Activated CD4-positive, alpha-beta T cell treated with anti-CD3 and anti-CD28 coated beads for 36 hours (primary cell): Measurements from ENCODE around the gene FAM110A. TPM values are rescaled to one million over a fixed set of nuclear protein-coding genes. Genes with fewer than 3 reads are reported as not detected.
A peak's percentile ranks its signal among the peaks of the same experiment; 100 is the strongest.
"Not testable (repeated sequence)": the region's sequence is repeated elsewhere in the genome, so short reads cannot be mapped to it uniquely, and the experiment has no call there.

Experiments
- ATAC-seq: fragments of 200-7000 bp; cut with Tn5 transposase; one replicate; pipeline ENCODE4 v1.10.0; 2021; ENCODE audit warnings: mild to moderate bottlenecking, moderate library complexity
- CTCF ChIA-PET: fragments of 350-600 bp; sonication (Branson Sonifier 250); formaldehyde crosslinking; loops from one replicate; lab custom pipeline; 2021; ENCODE audit warnings: antibody characterized with exemption; lab: Charles Lee
- POLR2A ChIA-PET: fragments of 350-600 bp; sonication (Branson Sonifier 250); formaldehyde crosslinking; loops from one replicate; lab custom pipeline; 2021; ENCODE audit warnings: antibody characterized with exemption, inconsistent platforms; lab: Charles Lee
- DNase-seq: peaks from one replicate; pipeline ENCODE4 v3.0.0-alpha.2; 2020
- H3K27ac Mint-ChIP-seq: one replicate; pipeline ENCODE4 v1.8.0; 2021; ENCODE audit warnings: mixed read lengths
- H3K27me3 Mint-ChIP-seq: one replicate; pipeline ENCODE4 v1.8.0; 2021; ENCODE audit warnings: mixed read lengths
- H3K36me3 Mint-ChIP-seq: one replicate; pipeline ENCODE4 v1.8.0; 2021; ENCODE audit warnings: low read depth, mixed read lengths
- H3K4me1 Mint-ChIP-seq: one replicate; pipeline ENCODE4 v1.8.0; 2021; ENCODE audit warnings: mixed read lengths
- H3K4me3 Mint-ChIP-seq: one replicate; pipeline ENCODE4 v1.8.0; 2021; ENCODE audit warnings: mild to moderate bottlenecking, moderate library complexity, mixed read lengths
- H3K9me3 Mint-ChIP-seq: one replicate; pipeline ENCODE4 v1.8.0; 2021; ENCODE audit warnings: low read depth, mixed read lengths
- intact Hi-C, 2 experiments: fragments of 100-400 bp; cut with DNase I in 1 of 2; cut with micrococcal nuclease in 1 of 2; formaldehyde crosslinking; loops; one replicate each; pipeline versions ENCODE4 v1.14.2 to v1.15.1; 2022 to 2024; cut with DNase I, micrococcal nuclease
- total RNA-seq, 2 experiments: library from RNA; stranded (reverse); gene quantifications; one replicate each; pipeline ENCODE4 v1.2.3, GENCODE V29; 2021

The FAM110A gene
- total RNA-seq, 2 experiments from 2014 or later: 15.5 TPM

DNA sequence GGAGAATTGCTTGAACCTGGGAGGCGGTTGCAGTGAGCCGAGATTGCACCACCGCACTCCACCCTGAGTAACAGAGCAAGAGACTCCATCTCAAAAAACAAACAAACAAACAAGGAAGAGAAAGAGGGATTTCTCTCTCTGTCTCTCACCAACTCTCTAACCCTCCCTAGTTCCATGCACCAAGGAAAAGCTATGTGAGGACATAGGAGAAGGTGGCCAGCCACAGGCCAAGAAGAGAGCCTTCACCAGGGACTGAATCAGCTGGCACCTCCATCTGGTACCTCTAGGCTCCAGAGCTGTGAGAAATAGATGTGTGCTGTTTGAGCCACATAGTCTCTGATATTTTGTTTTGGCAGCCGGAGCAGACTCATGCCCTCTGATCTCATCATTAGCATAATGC, 9.0 kb upstream of the FAM110A start:
- ChIA-PET POLR2A (no interaction called here), CTCF (interaction anchor here (0.9 to 1.5 kb wide), 2 partner anchors 14 to 283 kb away, joined by 3 read pairs; no protein-coding TSS in a partner anchor)
- no peaks in the 10 kb centered on the region for H3K9me3 Mint-ChIP-seq
- no peaks in the 10 kb centered on the region for H3K27me3 Mint-ChIP-seq
- intact Hi-C loops: no loop called here
- ATAC-seq (no peak), DNase-seq (no peak)
- no peak overlapping the region for H3K27ac Mint-ChIP-seq
- no peaks in the 10 kb centered on the region for H3K36me3 Mint-ChIP-seq
- no peaks in the 10 kb centered on the region for H3K4me1 Mint-ChIP-seq
- H3K4me3 Mint-ChIP-seq: no peak overlapping the region

DNA sequence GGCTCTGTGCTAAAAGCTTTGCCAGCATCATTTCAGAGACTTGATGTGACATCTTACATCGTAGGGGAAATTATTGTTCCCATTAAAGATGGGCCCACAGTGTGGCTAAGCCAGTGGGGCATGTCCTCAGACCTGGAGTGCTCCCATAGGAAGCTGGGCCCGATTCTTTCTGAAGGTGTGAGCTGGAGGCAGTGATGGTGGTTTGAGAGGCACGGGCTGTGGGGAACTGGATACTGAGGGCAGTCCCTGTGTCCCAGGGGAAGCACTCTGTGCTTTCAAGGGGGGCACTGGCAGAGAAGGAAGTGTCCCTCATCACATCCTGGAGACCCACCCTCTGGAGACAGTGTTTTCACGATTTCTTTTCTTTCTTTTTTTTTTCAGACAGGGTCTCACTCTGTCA, 8.6 kb upstream of the FAM110A start:
- no peak for ATAC-seq
- Mint-ChIP-seq H3K4me1 (no peaks in the 10 kb centered on the region), H3K27me3 (no peaks in the 10 kb centered on the region), H3K4me3 (no peak overlapping the region), H3K27ac (no peak overlapping the region), H3K36me3 (no peaks in the 10 kb centered on the region), H3K9me3 (no peaks in the 10 kb centered on the region)
- intact Hi-C loops: no loop called here
- ChIA-PET POLR2A (no interaction called here), CTCF (interaction anchor here (0.9 kb wide), 1 partner anchor 282 kb away, joined by 3 read pairs; no protein-coding TSS in a partner anchor)
- DNase-seq: no peak

DNA sequence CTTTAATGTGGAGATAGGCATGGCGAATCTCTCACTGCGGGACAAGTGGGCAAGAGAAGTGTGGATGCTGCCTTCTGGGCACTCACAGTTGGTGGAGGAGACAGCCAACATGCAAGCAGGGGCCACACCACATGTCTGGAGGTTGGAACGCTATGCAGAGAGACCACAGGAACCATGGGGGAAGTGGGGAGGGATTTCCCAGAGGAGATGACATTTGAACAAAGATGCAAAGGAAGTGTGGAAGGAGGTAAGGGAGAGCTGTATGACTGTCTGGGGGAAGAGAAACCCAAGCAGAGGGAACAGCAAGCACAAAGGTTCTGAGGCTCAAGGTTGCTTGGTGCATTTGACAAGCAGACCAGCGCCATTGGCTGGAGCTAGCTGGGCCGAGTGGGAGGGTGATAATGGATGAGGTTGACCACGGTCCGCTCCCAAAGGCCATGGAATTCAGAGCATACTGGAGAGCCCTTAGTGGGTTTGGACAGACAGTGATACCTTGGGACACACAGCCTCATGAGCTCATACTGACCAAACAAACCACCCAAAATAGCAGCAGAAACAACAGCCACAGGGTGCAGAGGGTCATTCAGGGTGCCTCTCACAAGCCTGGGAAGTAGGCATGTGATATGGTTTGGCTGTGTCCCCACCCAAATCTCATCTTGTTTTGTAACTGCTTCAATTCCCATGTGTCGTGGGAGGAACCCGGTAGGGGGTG, 7.6 kb upstream of the FAM110A start:
- DNase-seq (no peak), ATAC-seq (no peak)
- ChIA-PET POLR2A (interaction anchor here (0.6 kb wide), 1 partner anchor 500 kb away, joined by 3 read pairs; no protein-coding TSS in a partner anchor), CTCF (no interaction called here)
- Mint-ChIP-seq H3K4me3 (no peak overlapping the region), H3K27ac (no peak overlapping the region), H3K36me3 (no peaks in the 10 kb centered on the region), H3K9me3 (no peaks in the 10 kb centered on the region), H3K27me3 (no peaks in the 10 kb centered on the region), H3K4me1 (no peaks in the 10 kb centered on the region)
- intact Hi-C loops: no loop called here

DNA sequence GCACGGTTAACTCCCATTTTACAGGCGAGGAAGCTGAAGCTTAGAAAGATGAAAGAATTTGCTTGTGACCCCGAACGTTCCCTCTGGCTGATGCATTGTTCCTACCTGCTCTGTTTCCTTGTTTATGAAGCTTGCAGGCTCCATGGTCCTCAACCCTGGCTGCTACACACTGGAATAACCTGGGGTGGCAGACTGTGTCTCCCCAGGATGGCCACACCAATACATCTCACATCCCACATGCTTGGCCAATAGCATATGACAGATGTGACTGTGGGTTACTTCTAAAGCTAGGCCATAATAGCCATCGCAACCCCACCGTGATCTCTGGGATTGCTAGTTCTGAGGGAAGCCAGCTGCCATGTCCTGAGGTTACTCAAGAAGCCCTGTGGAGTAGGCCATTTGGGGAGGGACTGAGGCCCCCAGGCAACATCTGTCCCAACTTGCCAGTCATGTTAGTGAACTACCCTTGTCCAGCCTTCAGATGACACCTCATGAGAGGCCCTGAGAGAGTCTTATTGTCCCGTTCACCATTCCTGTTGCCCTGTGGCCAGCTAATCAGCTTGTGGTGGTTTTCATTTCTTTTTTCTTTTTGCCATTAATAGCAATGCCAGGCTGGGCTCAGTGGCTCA, 6.7 kb upstream of the FAM110A start:
- Mint-ChIP-seq H3K9me3 (no peaks in the 10 kb centered on the region), H3K4me1 (no peaks in the 10 kb centered on the region), H3K36me3 (no peaks in the 10 kb centered on the region), H3K4me3 (no peak overlapping the region), H3K27me3 (no peaks in the 10 kb centered on the region), H3K27ac (no peak overlapping the region)
- DNase-seq (no peak), ATAC-seq (no peak)
- CTCF ChIA-PET: interaction anchor here (1.2 kb wide), 1 partner anchor 129 kb away, joined by 3 read pairs; no protein-coding TSS in a partner anchor
- intact Hi-C loops: no loop called here
- POLR2A ChIA-PET: no interaction called here

DNA sequence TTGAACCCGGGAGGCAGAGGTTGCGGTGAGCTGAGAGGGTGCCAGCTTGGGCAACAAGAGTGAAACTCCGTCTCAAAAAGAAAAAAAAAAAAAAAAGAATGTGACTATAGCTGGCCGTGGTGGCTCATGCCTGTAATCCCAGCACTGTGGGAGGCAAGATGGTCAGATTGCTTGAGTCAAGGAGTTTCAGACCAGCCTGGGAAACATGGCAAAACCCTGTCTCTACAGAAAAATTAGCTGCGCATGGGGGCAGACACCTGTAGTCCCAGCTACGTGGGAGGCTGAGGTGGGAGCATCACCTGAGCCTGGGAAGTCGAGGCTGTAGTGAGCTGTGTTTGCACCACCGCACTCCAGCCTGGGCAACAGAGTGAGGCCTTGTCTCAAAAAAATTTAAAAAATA, 5.5 kb upstream of the FAM110A start:
- H3K27me3 Mint-ChIP-seq, DNase-seq, H3K4me3 Mint-ChIP-seq, H3K36me3 Mint-ChIP-seq, intact Hi-C loops, H3K9me3 Mint-ChIP-seq, H3K27ac Mint-ChIP-seq, H3K4me1 Mint-ChIP-seq, ATAC-seq: not testable (repeated sequence)
- ChIA-PET POLR2A (interaction anchor here (0.7 kb wide), 1 partner anchor 622 kb away, joined by 6 read pairs; no protein-coding TSS in a partner anchor), CTCF (interaction anchor here (0.7 to 1.2 kb wide), 2 partner anchors 128 to 293 kb away, joined by 3 read pairs; no protein-coding TSS in a partner anchor)

DNA sequence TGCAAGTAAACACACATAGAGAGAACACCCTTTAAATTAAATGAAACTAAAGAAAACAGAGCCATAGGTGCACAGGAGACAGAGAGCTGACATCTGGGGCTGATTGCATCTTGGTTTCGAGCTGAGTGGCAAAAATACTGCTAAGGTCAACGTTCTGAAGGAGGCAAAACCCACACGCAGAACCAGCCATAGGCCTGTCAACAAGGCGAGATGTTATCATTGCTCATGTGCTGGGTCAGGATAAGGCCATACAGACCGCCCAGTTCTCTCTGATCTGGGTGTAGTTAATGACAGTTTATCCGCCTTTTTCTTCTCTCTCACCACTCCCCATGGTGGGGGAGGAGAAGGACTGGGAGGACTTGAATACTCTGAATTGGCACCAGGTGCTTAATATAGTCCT, 4.5 kb upstream of the FAM110A start:
- Mint-ChIP-seq H3K4me3 (no peak overlapping the region), H3K36me3 (no peaks in the 10 kb centered on the region), H3K4me1 (peaks cover 4% of the 10 kb centered on the region), H3K27me3 (no peaks in the 10 kb centered on the region), H3K9me3 (no peaks in the 10 kb centered on the region), H3K27ac (no peak overlapping the region)
- DNase-seq (no peak), ATAC-seq (no peak)
- intact Hi-C loops: no loop called here
- POLR2A ChIA-PET: no interaction called here
- CTCF ChIA-PET: interaction anchor here (0.6 kb wide), 2 partner anchors 13 to 127 kb away, joined by 3 read pairs; no protein-coding TSS in a partner anchor

DNA sequence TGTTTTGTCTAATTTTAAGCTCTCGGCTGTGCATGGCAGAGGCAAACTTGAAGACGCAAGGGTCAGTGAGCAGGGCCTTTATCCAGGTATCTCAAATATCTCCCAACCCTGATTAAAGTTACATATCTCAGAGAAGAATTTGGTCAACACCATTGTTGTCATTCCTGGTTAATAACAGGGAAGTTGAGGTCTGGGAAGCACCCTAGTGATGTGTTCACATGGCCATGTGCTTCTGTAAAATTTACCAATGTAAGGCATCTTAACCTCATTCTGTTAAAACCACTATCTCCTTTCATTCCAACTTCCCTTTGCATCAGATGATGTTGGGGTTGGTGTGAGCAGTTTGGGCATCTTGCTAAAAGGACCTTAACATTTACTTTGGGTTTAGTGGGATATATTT, 4.0 kb upstream of the FAM110A start:
- Mint-ChIP-seq H3K27ac (no peak overlapping the region), H3K9me3 (no peaks in the 10 kb centered on the region), H3K27me3 (no peaks in the 10 kb centered on the region), H3K4me3 (no peak overlapping the region), H3K36me3 (no peaks in the 10 kb centered on the region), H3K4me1 (peaks cover 7% of the 10 kb centered on the region)
- POLR2A ChIA-PET: no interaction called here
- CTCF ChIA-PET: interaction anchor here (0.6 to 1.1 kb wide), 4 partner anchors 12 to 146 kb away, joined by 3 to 4 read pairs (median 3); no protein-coding TSS in a partner anchor
- intact Hi-C loops: no loop called here
- DNase-seq (no peak), ATAC-seq (no peak)

DNA sequence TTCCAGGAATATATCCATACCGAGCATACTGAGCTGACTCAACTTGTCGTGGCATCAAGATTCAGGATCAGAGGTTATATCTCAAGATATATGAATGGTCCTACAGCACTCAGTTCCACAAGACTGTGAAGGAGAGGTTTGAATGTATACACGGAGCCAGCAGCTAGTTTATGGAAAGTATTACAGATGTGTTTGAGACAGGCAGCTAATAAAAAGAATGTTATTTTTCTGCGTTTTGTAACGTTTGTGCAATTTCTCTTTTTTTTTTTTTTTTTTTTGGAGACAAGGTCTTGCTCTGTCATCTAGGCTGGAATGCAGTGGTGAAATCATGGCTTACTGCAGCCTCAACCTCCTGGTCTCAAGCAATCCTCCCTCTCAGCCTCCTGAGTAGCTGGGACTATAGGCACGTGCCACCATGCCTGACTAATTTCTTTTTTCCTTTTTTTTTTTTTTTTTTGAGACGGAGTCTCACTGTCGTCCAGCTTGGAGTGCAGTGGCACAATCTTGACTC, 3.4 kb upstream of the FAM110A start:
- Mint-ChIP-seq H3K27ac (no peak overlapping the region), H3K36me3 (no peaks in the 10 kb centered on the region), H3K9me3 (no peaks in the 10 kb centered on the region), H3K4me3 (no peak overlapping the region), H3K27me3 (no peaks in the 10 kb centered on the region), H3K4me1 (peaks cover 11% of the 10 kb centered on the region)
- DNase-seq: no peak
- ATAC-seq: no peak
- intact Hi-C loops: loop anchor here (5.0 to 10.0 kb wide), 6 partner anchors 52 to 835 kb away; partner anchors contain the start of genes CSNK2A1 (in 1 of the 2), FKBP1A (in 1 of the 2) and SOX12 (in 1 of the 2)
- CTCF ChIA-PET: interaction anchor here (0.6 to 1.7 kb wide), 4 partner anchors 12 to 184 kb away, joined by 3 to 7 read pairs (median 5); no protein-coding TSS in a partner anchor
- POLR2A ChIA-PET: no interaction called here

DNA sequence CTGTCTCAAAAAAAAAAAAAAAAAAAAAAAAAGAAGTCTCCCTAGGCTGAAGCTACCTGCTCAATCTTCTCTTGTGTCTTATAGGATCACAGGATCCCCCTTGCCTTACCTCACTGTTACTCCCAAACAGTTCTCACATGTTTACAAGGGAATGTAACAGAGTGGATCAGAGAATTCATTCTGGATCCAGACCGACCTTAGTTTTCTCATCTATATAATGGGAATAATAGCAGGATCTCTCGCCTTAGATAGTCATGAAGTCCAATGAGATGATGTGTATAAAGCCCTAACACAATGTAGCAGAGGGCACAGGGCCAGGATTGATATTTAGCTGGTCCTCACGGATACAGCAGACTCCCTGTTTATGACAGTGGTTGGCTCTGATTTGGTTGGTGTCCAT, 2.3 kb upstream of the FAM110A start:
- Mint-ChIP-seq H3K36me3 (peaks cover 3% of the 10 kb centered on the region), H3K9me3 (no peaks in the 10 kb centered on the region), H3K4me1 (peaks cover 20% of the 10 kb centered on the region), H3K4me3 (no peak overlapping the region), H3K27ac (no peak overlapping the region), H3K27me3 (no peaks in the 10 kb centered on the region)
- ChIA-PET POLR2A (no interaction called here), CTCF (interaction anchor here (0.7 to 1.7 kb wide), 3 partner anchors 13 to 125 kb away, joined by 3 to 6 read pairs (median 3); no protein-coding TSS in a partner anchor)
- no peak for DNase-seq
- intact Hi-C loops: loop anchor here (5.0 to 10.0 kb wide), 6 partner anchors 51 to 834 kb away; partner anchors contain the start of genes CSNK2A1 (in 1 of the 2), FKBP1A (in 1 of the 2) and SOX12 (in 1 of the 2)
- ATAC-seq: no peak

DNA sequence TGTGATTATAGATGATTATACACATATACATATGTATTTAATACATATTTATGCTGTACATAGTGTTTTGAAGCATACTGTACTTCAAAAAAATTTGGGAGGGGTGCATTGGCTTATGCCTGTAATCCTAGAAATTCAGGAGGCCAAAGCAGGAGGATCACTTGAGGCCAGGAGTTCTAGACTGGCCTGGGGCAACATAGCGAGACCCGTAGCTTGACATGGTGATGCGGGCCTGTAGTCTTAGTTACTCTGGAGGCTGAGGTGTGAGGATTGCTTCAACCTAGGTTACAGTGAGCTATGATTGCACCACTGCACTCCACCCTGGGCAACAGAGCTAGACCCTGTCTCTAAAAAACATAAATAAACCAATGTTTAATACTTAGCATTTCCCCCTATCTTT, 1.6 kb upstream of the FAM110A start:
- POLR2A ChIA-PET: no interaction called here

DNA sequence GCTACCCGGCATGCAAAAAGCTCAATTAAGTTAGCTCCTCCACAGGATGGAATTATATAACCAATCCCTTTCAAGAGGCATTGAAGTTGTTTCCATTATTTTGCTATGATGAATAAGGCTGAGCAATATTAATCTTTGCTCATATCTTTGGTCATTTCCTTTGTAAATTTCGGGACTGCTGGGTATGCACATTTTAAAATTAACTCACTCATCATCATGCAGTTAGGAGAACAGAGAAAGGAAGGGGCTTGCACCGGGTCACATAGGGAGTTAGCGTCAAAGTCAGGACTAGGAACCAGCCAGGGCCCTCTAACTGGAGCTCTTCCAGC, 430 bp upstream of the FAM110A start:
- Mint-ChIP-seq H3K27me3 (no peaks in the 10 kb centered on the region), H3K27ac (peak overlapping the region; percentile 86), H3K36me3 (peaks cover 6% of the 10 kb centered on the region), H3K4me1 (peaks cover 34% of the 10 kb centered on the region), H3K4me3 (peak overlapping the region; percentile 88), H3K9me3 (peaks cover 2% of the 10 kb centered on the region)
- ATAC-seq (peak; percentile 24), DNase-seq (no peak)
- ChIA-PET POLR2A (interaction anchor here (0.9 to 1.0 kb wide), 2 partner anchors 10 to 72 kb away, joined by 3 to 6 read pairs; no protein-coding TSS in a partner anchor), CTCF (interaction anchor here (0.6 to 3.4 kb wide), 9 partner anchors 11 to 440 kb away, joined by 3 to 10 read pairs (median 3); no protein-coding TSS in a partner anchor)
- intact Hi-C loops: loop anchor here (1.0 to 10.0 kb wide), 14 partner anchors 11 to 832 kb away; partner anchors contain the start of genes CSNK2A1 (in 2 of the 2), PSMF1 (in 2 of the 2), FKBP1A (in 1 of the 2) and NSFL1C (in 1 of the 2)

More for the DNA sequence above, 1.6 kb upstream of the FAM110A start:
- ATAC-seq (no peak), DNase-seq (no peak)
- intact Hi-C loops: loop anchor here (2.0 to 10.0 kb wide), 8 partner anchors 15 to 833 kb away; partner anchors contain the start of genes CSNK2A1 (in 1 of the 2), FKBP1A (in 1 of the 2) and SOX12 (in 1 of the 2)
- peaks cover 6% of the 10 kb centered on the region for H3K36me3 Mint-ChIP-seq
- H3K9me3 Mint-ChIP-seq: peaks cover 2% of the 10 kb centered on the region
- CTCF ChIA-PET: interaction anchor here (0.6 to 3.4 kb wide), 4 partner anchors 12 to 288 kb away, joined by 3 to 10 read pairs (median 6); no protein-coding TSS in a partner anchor
- no peaks in the 10 kb centered on the region for H3K27me3 Mint-ChIP-seq
- no peak overlapping the region for H3K4me3 Mint-ChIP-seq
- peaks cover 26% of the 10 kb centered on the region for H3K4me1 Mint-ChIP-seq
- no peak overlapping the region for H3K27ac Mint-ChIP-seq
